ENCODE measurements around the gene TMEM129.
A peak's percentile ranks its signal among the peaks of the same experiment; 100 is the strongest.

The TMEM129 gene, protein sequence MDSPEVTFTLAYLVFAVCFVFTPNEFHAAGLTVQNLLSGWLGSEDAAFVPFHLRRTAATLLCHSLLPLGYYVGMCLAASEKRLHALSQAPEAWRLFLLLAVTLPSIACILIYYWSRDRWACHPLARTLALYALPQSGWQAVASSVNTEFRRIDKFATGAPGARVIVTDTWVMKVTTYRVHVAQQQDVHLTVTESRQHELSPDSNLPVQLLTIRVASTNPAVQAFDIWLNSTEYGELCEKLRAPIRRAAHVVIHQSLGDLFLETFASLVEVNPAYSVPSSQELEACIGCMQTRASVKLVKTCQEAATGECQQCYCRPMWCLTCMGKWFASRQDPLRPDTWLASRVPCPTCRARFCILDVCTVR

GRCh38 chr4:1721003-1721665 lies at the start of gene TMEM129, which contains the start of gene TACC3:
Gene TMEM129 (minus strand): TSS chr4:1721323. CDS start chr4:1720837, 486 bp downstream.
Gene TACC3 (plus strand): TSS chr4:1721521. CDS start chr4:1723422, 1,901 bp downstream.
- peak; percentile 86 for DNase-seq (ENCODE audit: low read depth)

DNA sequence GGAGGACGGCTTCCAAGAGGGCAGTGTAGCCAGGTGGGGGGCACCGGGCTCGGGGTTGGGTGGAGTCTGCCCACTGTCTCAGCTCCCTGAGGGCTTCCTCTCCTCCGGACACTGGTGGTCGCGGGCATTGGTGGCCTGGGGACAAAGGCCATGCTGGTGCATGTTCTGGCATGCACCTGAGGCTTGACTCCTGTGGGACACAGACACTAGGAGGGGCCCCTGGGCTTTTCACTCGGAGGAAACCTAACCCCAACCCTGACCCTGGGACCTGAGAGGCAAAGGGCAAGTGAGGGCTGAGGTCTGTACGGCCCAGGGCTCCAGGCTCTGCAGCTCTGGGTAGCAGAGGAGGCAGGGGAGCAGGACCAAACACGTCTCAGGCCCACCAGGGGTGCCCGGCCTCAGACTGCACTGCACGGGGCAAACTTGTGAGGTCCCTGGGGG lies 49.7 kb upstream of the TMEM129 start:
- no peak for DNase-seq (ENCODE audit: low read depth)

- no peak for DNase-seq (ENCODE audit: low read depth)
Observed at GRCh38 chr4:1770245-1770644, 49.1 kb upstream of the TMEM129 start.

GRCh38 chr4:1769692-1770091 lies 48.6 kb upstream of the TMEM129 start:
- no peak for DNase-seq (ENCODE audit: low read depth)

GRCh38 chr4:1768367-1769034 lies 47.4 kb upstream of the TMEM129 start:
- DNase-seq (ENCODE audit: low read depth) = no peak

- no peak for DNase-seq (ENCODE audit: low read depth)
Observed at GRCh38 chr4:1767770-1768366, 46.7 kb upstream of the TMEM129 start.

DNA sequence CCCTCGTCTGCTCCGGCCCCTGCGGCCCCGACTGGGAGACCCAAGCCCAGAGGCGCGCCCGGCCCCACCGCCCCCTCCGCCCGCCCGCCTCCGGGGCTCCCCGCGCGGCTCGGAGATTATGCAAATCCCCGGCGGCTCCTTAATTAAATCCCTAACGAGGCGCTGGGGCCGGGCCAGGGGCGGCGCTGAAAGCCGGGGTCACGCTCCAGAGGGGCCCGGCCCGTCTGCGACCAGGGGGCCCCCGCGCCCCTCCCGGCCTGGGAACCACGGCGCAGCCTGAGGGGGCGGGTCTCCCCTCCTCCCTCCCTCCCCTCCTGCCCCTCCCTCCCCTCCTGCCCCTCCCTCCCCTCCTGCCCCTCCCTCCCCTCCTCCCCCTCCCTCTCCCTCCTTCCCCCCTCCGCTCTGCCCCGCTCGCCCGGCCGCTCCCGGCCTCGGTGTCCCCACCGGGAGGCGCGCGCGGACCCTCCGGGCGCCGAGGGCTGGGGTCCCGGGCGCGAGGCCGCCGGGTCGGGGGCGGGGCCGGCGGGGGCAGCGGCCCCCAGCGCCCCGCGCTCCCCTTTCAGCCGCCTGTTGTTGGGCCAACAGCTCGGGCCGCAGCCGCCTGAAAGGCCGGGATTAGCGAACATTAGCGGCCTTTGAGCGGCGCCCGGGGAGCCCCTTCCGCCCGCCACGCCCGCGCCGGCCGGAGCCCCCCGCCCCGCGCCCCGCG lies 46.1 kb upstream of the TMEM129 start:
- no peak for DNase-seq (ENCODE audit: low read depth)

GRCh38 chr4:1766106-1767060 lies 45.3 kb upstream of the TMEM129 start:
- no peak for DNase-seq (ENCODE audit: low read depth)

DNA sequence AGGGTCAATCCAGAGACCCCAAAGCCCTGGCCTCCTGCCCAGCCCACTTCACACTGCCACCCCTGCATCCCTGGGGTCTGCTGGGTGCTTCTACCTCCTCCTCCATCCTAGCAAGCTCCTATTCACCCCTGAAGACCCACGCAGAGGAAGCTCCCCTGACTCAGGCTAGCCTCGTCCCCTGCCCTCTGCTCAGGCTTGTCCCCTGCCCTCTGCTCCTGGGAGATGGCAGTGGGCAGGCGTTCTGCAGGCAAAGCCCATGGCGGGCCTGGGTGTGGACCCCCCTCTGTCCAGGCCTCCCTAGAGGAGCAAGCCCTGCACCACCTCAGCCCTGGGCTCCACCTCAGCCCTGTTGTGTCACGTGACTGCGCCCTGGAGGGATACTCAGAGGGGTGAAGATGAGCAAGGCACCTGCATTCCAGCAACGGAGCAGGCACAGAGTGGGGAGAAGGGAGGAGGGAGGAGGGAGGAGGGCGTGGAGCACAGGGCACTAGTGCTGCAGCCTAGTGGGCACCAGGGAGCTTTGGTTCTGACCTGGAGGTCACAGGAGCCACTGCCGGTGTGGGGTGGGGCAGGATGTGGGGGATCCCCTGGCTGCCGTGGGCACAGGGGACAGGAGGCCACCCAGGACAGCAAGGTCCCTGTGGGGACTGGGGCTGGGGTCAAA lies 44.4 kb upstream of the TMEM129 start:
- DNase-seq (ENCODE audit: low read depth) = no peak

DNA sequence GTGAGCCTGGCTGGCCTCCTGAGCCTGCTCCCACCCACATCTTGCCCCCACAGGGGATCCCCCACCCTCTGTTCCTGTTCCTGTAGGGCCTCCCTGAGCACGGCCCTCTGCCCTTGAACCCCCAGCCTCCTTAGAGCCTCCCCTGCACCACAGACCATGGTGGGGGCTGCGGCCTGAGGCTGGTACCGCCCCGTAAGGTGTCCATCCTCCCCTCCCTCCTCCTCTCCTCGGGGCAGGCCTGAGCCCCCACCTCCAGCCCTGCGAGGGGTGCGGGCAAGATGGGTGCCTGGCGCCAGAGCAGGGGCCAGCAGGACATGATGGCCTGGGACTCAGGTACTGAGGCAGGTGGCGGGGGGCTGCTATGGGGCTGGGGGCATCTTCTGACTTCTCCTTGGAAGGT lies 43.5 kb upstream of the TMEM129 start:
- no peak for DNase-seq (ENCODE audit: low read depth)

DNA sequence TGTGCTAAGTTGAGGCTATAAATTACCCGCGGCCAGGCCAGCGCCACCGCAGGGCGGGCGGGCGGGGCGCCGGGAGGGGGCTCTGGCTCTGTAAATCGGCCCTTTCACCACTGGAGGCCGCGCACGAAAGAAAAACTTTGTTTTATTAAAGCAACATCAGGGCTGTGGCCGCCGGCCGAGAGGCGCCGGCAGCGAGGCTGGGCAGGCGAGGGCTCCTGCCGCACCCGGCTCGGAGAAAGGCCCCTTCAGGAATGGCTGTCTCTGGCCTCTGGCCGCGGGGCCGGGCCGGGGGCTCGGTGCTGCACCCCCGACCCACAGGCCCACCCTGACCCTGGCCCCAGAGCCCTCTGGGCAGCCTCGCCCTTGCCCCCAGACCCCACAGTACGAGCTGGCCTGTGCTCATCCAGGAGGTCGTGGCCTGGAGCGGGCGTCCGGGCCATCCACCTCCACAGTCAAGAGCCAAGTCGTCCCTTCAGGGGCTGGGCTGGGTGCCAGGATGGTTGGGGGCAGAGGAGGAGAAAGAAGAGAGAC lies 42.5 kb upstream of the TMEM129 start:
- no peak for DNase-seq (ENCODE audit: low read depth)

GRCh38 chr4:1763070-1763549 lies 42.0 kb upstream of the TMEM129 start:
- no peak for DNase-seq (ENCODE audit: low read depth)

- DNase-seq (ENCODE audit: low read depth) = no peak
Observed at GRCh38 chr4:1762264-1763010, 41.3 kb upstream of the TMEM129 start.

- DNase-seq (ENCODE audit: low read depth) = no peak
Observed at GRCh38 chr4:1761130-1761689, 40.1 kb upstream of the TMEM129 start.

DNA sequence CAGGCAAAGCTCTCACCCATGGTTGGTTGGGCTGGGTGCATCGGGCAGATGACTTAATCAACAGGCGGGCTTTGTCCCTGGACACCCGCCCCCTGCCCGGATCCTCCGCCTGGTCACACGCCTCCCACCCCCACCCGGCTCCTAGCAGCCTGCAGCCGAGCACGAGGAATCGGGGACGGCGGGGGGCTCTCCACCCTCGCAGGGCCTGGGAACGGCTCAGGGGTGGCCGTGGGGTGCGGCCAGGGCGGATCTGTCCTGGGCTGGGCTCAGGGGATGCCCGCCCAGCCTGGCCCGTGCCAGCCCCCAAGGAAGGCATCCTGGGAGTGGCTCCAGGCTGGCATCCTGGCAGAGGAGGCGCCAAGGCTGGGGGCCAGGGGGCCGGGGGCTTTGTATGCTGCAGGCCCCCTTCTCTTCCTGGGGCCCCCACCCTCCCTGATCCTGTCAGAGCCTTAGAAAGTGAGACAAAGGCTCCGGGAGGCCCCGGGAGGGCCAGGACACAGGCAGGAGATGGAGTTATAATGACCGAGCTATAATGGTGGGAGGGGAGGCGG lies 39.5 kb upstream of the TMEM129 start:
- DNase-seq (ENCODE audit: low read depth) = no peak

GRCh38 chr4:1759818-1760223 lies 38.7 kb upstream of the TMEM129 start:
- no peak for DNase-seq (ENCODE audit: low read depth)

DNA sequence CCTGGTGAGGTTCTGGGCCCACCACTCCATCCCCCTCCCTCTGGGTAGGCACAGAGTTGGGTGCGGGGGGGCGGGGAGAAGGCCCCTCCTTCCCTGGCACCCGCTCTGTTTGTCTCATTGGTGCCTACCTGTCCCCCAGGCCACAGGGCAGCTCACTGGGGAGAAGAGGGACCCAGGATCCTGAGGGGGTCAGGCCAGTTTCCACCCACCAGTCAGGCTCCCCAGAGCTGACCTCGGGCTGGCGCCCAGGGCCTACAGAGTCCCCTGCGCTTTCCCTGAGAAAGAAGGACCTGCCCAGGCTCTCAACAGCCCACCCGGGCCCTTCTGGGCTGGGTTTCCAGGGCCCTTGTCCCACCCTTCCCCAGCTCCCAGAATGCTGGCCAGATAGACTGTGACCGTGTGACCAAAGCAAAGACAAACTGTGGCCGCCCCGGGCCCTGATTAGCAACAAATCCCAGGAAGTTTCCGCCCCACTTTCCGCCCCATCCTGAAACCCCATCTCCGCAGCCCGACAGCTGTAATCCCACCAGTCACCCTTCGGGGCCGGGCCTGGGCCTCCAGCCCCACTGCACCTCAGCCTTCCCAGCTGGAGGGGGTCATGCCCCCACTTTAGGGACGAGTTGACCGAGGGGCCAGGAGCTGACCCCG lies 38.2 kb upstream of the TMEM129 start:
- no peak for DNase-seq (ENCODE audit: low read depth)

Data from stimulated activated CD8-positive, alpha-beta memory T cell treated with anti-CD3 and anti-CD28 coated beads, Interleukin-12 subunit alpha, Interleukin-12 subunit beta, amount 100 ng/mL, for 1 hour (primary cell).